ENCODE measurements around the gene BCHE. TPM values are rescaled to one million over a fixed set of nuclear protein-coding genes. Genes with fewer than 3 reads are reported as not detected.

The BCHE gene
- polyA plus RNA-seq, 2 of the 4 experiments (the other 2 are of a cell fraction), result 2.8 to 5.5 TPM

- ATAC-seq, result no peak
- DNase-seq (ENCODE audit: low read depth in 1 of 2, low spot score in 1 of 2), result no peak
- Histone ChIP-seq H3K4me3 (no peak overlapping the region), H3K4me2 (no peak overlapping the region), H3K9me3 (no peaks in the 10 kb centered on the region), H3K27ac (no peak overlapping the region), H3K4me1 (no peaks in the 10 kb centered on the region)
- ChIA-PET POLR2A (no interaction called here), CTCF (no interaction called here)
- TF ChIP-seq CHD4 (IDR thresholded peaks at IDR 0.05; ENCODE audit: borderline replicate concordance), result no peak
- TF ChIP-seq NR3C1 (IDR thresholded peaks at IDR 0.05), result no peak
- TF ChIP-seq, protein P1, sequence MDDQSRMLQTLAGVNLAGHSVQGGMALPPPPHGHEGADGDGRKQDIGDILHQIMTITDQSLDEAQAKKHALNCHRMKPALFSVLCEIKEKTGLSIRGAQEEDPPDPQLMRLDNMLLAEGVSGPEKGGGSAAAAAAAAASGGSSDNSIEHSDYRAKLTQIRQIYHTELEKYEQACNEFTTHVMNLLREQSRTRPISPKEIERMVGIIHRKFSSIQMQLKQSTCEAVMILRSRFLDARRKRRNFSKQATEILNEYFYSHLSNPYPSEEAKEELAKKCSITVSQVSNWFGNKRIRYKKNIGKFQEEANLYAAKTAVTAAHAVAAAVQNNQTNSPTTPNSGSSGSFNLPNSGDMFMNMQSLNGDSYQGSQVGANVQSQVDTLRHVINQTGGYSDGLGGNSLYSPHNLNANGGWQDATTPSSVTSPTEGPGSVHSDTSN (IDR thresholded peaks at IDR 0.05), result no peak
- TF ChIP-seq HDAC2 (IDR thresholded peaks at IDR 0.05), result no peak
- no peak for TF ChIP-seq NPAS2 (CRISPR knock-in tag; IDR thresholded peaks at IDR 0.05; ENCODE audit: borderline replicate concordance)
- no peak for TF ChIP-seq EHMT2 (IDR thresholded peaks at IDR 0.05; ENCODE audit: low read depth)
- no peak for TF ChIP-seq JUNB (IDR thresholded peaks at IDR 0.05)
- no peak for TF ChIP-seq ZC3H11A (IDR thresholded peaks at IDR 0.05)
- FAIRE-seq, result no peak
- 60% methylated on average over 6 of the region's 6 CpGs for WGBS (ENCODE audit: missing lambda C conversion rate)
These were observed 38.4 kb upstream of the BCHE start for GRCh38 chr3:165875644-165876043.

DNA sequence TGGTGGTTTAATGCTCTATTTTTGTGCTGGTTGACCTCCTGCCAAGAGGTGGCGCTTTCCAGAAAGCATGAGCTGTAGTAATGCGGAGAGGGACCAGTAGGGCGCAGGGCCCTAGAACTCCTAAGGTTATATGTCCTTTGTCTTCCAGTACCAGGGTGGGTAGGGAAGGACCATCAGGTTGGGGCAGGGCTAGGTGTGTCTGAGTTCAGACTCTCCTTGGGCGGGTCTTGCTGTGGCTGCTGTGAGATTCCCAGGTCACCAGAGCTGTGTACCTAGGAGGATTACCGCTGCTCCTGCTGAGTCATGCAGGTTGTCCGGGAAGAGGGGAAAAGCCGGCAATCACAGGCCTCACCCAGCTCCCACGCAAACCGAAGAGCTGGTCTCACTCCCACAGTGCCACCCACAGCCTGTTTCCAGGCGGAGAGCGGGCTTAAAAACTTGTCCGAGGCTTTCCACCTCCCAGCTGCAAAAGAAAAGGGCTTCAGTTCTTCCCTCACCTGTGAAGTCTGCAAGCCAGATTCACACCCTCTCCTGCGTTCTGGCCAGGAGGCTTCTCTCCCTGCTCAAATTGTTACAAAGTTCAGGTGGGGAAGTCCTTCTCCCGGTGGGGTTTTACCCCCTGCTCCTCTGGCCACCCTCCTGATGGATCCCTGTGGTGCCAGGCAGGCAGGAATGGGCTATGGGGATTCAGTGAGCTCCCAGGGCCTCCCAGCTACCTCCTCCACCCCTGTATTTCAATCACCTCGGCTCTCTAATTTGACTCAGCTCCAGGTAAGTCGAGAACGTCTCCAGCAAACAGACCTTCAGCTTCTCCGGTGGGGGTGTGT lies 37.7 kb upstream of the BCHE start:
- WGBS (ENCODE audit: missing lambda C conversion rate), result 62% methylated on average over 18 of the region's 18 CpGs
- Histone ChIP-seq H3K4me2 (no peak overlapping the region), H3K4me1 (no peaks in the 10 kb centered on the region), H3K4me3 (no peak overlapping the region), H3K27ac (no peak overlapping the region), H3K9me3 (no peaks in the 10 kb centered on the region)
- FAIRE-seq (no peak), ATAC-seq (no peak), DNase-seq (ENCODE audit: low read depth in 1 of 2, low spot score in 1 of 2) (no peak)
- TF ChIP-seq, protein P2, sequence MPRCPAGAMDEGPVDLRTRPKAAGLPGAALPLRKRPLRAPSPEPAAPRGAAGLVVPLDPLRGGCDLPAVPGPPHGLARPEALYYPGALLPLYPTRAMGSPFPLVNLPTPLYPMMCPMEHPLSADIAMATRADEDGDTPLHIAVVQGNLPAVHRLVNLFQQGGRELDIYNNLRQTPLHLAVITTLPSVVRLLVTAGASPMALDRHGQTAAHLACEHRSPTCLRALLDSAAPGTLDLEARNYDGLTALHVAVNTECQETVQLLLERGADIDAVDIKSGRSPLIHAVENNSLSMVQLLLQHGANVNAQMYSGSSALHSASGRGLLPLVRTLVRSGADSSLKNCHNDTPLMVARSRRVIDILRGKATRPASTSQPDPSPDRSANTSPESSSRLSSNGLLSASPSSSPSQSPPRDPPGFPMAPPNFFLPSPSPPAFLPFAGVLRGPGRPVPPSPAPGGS (IDR thresholded peaks at IDR 0.05), result no peak
- TF ChIP-seq CHD4 (IDR thresholded peaks at IDR 0.05; ENCODE audit: borderline replicate concordance), result no peak
- no peak for TF ChIP-seq PHF8 (IDR thresholded peaks at IDR 0.05; ENCODE audit: borderline replicate concordance, low read depth)
- TF ChIP-seq E2F6 (IDR thresholded peaks at IDR 0.05; ENCODE audit: borderline replicate concordance, low read depth), result no peak
- TF ChIP-seq HOXB5 (CRISPR knock-in tag; IDR thresholded peaks at IDR 0.05), result no peak
- TF ChIP-seq RNF2 (IDR thresholded peaks at IDR 0.05; ENCODE audit: borderline replicate concordance, low read depth), result no peak
- TF ChIP-seq CBX8 (IDR thresholded peaks at IDR 0.05), result no peak
- no peak for TF ChIP-seq HEYL (CRISPR knock-in tag; IDR thresholded peaks at IDR 0.05)
- no peak for TF ChIP-seq NFE2L2 (conservative IDR thresholded peaks at IDR 0.05; ENCODE audit: low read length)
- no peak for TF ChIP-seq GATA3 (IDR thresholded peaks at IDR 0.05; ENCODE audit: borderline replicate concordance)
- TF ChIP-seq FOSB (CRISPR knock-in tag; IDR thresholded peaks at IDR 0.05), result no peak
- TF ChIP-seq, protein P1 (IDR thresholded peaks at IDR 0.05), result no peak
- no peak for TF ChIP-seq HES2 (IDR thresholded peaks at IDR 0.05)
- TF ChIP-seq REST (IDR thresholded peaks at IDR 0.05), result no peak
- TF ChIP-seq POLR2A (IDR thresholded peaks at IDR 0.05; ENCODE audit: low read length), result no peak
- TF ChIP-seq KDM1A (IDR thresholded peaks at IDR 0.05; ENCODE audit: low read depth), result no peak
- TF ChIP-seq ZNF302 (CRISPR knock-in tag; IDR thresholded peaks at IDR 0.05), result no peak
- ChIA-PET CTCF (no interaction called here), POLR2A (no interaction called here)
